ENCODE measurements around the gene PAN2.
A peak's percentile ranks its signal among the peaks of the same experiment; 100 is the strongest.

PAN2 gene

GRCh38 chr12:56321027-56321426 is 12.8 kb downstream of the PAN2 start:
- Histone ChIP-seq H3K36me3 (ENCODE audit: low read depth) (peaks cover 59% of the 10 kb centered on the region), H3K4me1 (ENCODE audit: insufficient read depth, poor library complexity, severe bottlenecking) (no peaks in the 10 kb centered on the region), H3K27ac (ENCODE audit: poor library complexity, severe bottlenecking) (no peak overlapping the region), H3K9me3 (ENCODE audit: severe bottlenecking) (no peaks in the 10 kb centered on the region), H3K27me3 (ENCODE audit: insufficient read depth, poor library complexity, severe bottlenecking) (no peaks in the 10 kb centered on the region), H3K4me3 (ENCODE audit: severe bottlenecking) (no peak overlapping the region)
- TF ChIP-seq CTCF (IDR thresholded peaks at IDR 0.05; ENCODE audit: poor library complexity, severe bottlenecking), result no peak
- no peak for ATAC-seq (ENCODE audit: low read depth)
- no peak for DNase-seq (ENCODE audit: low spot score)

DNA sequence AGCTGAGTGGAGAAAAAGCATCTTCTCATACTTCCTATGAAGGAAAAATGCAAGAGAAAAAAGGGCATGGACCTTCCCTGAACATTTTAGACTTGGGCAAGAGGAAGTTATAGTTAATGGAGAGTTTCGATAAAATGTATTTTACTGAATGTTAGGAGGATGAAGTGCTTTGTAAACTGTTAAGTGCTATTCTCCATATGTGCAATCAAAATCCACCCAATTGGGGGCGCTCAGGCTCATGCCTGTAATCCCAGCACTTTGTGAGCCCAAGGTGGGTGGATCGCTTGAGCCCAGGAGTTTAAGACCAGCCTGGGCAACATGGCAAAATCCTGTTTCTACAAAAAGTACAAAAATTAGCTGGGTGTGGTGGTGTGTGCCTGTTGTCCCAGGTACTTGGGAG is 16.1 kb downstream of the PAN2 start:
- H3K4me3 ChIP-seq (ENCODE audit: severe bottlenecking), result no peak overlapping the region
- DNase-seq (ENCODE audit: low spot score) (no peak), ATAC-seq (ENCODE audit: low read depth) (no peak)
- H3K27me3 ChIP-seq (ENCODE audit: insufficient read depth, poor library complexity, severe bottlenecking), result no peaks in the 10 kb centered on the region
- TF ChIP-seq CTCF (IDR thresholded peaks at IDR 0.05; ENCODE audit: poor library complexity, severe bottlenecking), result no peak
- no peaks in the 10 kb centered on the region for H3K4me1 ChIP-seq (ENCODE audit: insufficient read depth, poor library complexity, severe bottlenecking)
- no peaks in the 10 kb centered on the region for H3K9me3 ChIP-seq (ENCODE audit: severe bottlenecking)
- peaks cover 44% of the 10 kb centered on the region for H3K36me3 ChIP-seq (ENCODE audit: low read depth)
- H3K27ac ChIP-seq (ENCODE audit: poor library complexity, severe bottlenecking), result no peak overlapping the region

DNA sequence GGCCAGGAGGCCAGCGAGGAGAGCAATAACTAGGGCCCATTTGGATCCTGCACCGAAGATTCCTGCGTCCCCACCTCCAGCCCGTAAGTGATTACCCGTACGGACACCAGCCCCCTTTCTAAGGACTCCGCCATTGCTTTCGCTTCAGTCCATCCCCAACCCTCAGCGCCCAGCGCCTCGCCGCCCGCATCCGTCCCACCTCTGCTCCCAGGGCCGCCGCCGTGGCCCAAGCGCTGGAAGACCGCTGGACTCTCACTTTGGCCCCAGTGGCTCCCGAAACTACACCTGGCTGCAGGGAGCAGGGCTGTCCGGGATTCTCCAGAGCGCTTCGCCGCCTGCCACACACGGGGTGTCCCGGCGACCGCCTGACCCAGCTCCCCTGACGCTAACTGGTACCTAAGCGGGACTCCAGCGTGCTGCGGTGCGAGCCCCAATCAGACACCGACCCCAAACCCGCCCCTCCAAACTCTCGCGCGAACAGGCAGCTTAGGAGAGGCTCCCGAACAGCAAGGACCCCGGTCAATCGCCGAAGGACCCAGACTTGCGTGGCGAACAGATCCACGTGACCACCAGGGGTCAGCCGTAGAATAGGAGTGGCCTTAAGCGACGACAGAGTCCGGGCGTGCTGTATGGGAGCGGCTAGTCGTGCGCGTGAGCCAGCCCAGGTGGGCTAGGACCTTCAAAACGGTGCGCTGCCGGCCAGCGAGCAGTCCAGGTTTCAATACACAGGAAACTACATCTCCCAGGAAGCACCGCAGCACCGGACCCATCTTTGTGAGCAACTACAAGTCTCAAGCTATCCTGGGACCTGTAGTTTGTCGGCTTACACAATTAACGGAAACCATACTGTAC is 18.0 kb downstream of the PAN2 start, which contains the start of gene CNPY2:
Gene CNPY2 (minus strand): TSS at position 367 of the 852 bp plus-strand sequence. CDS start 771 bp downstream, outside the sequence.
- peak within 1 kb of the TSS; percentile 65 for H3K4me3 ChIP-seq (ENCODE audit: severe bottlenecking)
- ATAC-seq (ENCODE audit: low read depth) (peak; percentile 93), DNase-seq (ENCODE audit: low spot score) (peak; percentile 99)
- H3K27ac ChIP-seq (ENCODE audit: poor library complexity, severe bottlenecking), result peak within 1 kb of the TSS; percentile 60
- H3K4me1 ChIP-seq (ENCODE audit: insufficient read depth, poor library complexity, severe bottlenecking), result no peaks in the 10 kb centered on the region
- no peaks in the 10 kb centered on the region for H3K9me3 ChIP-seq (ENCODE audit: severe bottlenecking)
- peak; percentile 46 for TF ChIP-seq CTCF (IDR thresholded peaks at IDR 0.05; ENCODE audit: poor library complexity, severe bottlenecking)
- H3K27me3 ChIP-seq (ENCODE audit: insufficient read depth, poor library complexity, severe bottlenecking), result no peaks in the 10 kb centered on the region
- peaks cover 46% of the 10 kb centered on the region for H3K36me3 ChIP-seq (ENCODE audit: low read depth)

GRCh38 chr12:56315249-56315621 is 18.6 kb downstream of the PAN2 start:
- 0 out of 3 replicates have a peak, but pooled peaks have one; percentile 0 for ATAC-seq (ENCODE audit: low read depth)
- no peak for DNase-seq (ENCODE audit: low spot score)
- H3K36me3 ChIP-seq (ENCODE audit: low read depth), result peaks cover 50% of the 10 kb centered on the region

More at GRCh38 chr12:56315249-56315621, 18.6 kb downstream of the PAN2 start:
- Histone ChIP-seq H3K27ac (ENCODE audit: poor library complexity, severe bottlenecking) (peak overlapping the region; percentile 60), H3K9me3 (ENCODE audit: severe bottlenecking) (no peaks in the 10 kb centered on the region), H3K27me3 (ENCODE audit: insufficient read depth, poor library complexity, severe bottlenecking) (no peaks in the 10 kb centered on the region), H3K4me1 (ENCODE audit: insufficient read depth, poor library complexity, severe bottlenecking) (no peaks in the 10 kb centered on the region), H3K4me3 (ENCODE audit: severe bottlenecking) (peak overlapping the region; percentile 65)
- TF ChIP-seq CTCF (IDR thresholded peaks at IDR 0.05; ENCODE audit: poor library complexity, severe bottlenecking), result no peak

Data from RWPE2 (cell line).